ENCODE measurements around the gene OPN3.

OPN3 gene

DNA sequence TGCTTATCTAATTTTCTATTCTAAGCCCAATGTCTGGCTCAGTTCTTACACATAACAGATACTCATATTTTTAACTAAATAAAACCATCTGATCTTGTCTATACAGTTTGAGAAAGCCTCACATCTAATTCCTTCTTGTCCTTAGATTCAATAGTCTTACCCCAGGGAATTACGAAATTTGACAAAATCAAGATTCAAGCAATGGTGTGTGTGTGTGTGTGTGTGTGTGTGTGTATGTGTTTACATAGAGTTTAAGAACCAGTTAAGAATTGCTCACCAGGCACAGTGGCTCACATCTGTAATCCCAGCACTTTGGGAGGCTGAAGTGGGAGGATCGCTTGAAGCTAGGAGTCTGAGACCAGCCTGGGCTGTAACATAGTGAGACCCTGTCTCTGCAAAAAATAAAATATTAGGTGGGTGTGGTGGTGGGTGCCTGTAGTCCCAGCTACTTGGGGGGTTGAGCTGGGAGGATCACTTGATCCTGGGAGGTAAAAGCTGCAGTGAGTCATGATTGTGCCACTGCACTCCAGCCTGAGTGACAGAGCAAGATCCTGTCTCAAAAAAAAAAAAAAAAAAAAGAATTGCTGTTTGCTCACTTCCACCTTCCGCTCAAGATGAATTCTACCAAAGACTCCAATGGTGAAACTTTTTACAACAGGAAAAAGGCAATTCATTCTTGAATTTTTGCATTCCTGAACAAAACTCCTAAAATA, 18.1 kb upstream of the OPN3 start:
- no peak overlapping the region for H3K4me3 ChIP-seq (replicated peaks; ENCODE audit: low read depth, low read length)
- no peak for DNase-seq (ENCODE audit: extremely low read depth, low read depth)
- no peak for TF ChIP-seq CTCF (IDR thresholded peaks at IDR 0.05; ENCODE audit: low read depth, low read length, missing control alignments)

DNA sequence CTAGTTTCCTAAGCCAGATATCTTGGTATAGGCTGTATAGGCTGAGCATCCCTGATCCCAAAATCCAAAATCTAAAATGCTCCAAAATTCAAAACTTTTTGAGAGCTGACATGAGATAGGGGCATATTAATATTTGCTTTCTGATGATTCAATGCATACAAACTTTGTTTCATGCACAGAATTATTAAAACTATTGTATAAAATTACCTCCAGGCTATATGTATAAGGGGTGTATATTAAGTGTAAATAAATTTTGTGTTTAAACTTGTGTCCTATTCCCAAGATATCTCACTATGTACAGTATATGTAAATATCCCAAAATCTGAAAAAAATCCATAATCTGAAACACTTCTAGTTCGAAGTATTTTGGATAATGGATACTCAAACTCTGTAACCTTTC, 14.5 kb upstream of the OPN3 start:
- no peak for DNase-seq (ENCODE audit: extremely low read depth, low read depth)
- no peak for TF ChIP-seq CTCF (IDR thresholded peaks at IDR 0.05; ENCODE audit: low read depth, low read length, missing control alignments)
- H3K4me3 ChIP-seq (replicated peaks; ENCODE audit: low read depth, low read length), result no peak overlapping the region

DNA sequence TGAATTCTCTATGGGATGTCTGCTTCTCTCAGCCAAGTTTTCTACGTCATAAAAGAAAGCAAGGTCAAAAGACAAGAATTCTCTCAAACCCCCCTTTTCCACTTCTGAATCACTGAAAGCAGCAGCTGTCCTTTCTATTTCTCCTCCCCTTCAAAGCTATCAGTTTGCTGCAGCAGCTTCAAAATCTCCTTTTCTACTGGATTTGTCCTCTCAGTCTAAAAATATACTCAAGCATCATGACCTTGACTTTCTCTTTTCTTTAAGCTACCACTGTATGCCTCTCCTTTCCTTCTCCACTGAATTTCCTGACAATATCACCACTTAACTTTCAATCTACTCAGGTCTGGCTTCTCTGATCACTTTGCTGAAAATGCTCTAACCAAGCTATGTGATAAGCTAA, 13.8 kb upstream of the OPN3 start:
- H3K4me3 ChIP-seq (replicated peaks; ENCODE audit: low read depth, low read length), result no peak overlapping the region
- DNase-seq (ENCODE audit: extremely low read depth, low read depth), result no peak
- no peak for TF ChIP-seq CTCF (IDR thresholded peaks at IDR 0.05; ENCODE audit: low read depth, low read length, missing control alignments)

DNA sequence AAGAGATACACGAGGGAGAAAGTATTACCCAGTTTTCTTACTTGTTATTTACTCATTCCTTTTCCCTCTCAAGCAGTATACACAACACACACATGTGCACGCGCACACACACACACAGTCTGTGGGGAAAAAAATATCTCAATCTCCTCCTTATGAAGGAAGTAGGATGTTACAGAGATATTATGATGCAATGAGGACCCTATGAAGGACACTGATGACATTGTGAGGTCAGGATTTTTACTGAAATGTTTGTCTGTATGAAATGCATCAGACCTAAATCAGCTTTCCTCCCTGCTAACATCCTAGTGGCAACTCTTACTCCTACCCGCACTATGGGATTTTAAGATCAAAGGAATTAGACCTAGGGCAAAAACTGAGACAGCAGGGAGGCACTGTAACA, 11.8 kb upstream of the OPN3 start, which contains the start of gene WDR64:
WDR64 (plus strand) TSS at position 270 of the 400 bp plus-strand sequence. CDS start 204 bp downstream, outside the sequence.
- H3K4me3 ChIP-seq (replicated peaks; ENCODE audit: low read depth, low read length), result no peak within 1 kb of the TSS
- DNase-seq (ENCODE audit: extremely low read depth, low read depth), result no peak
- TF ChIP-seq CTCF (IDR thresholded peaks at IDR 0.05; ENCODE audit: low read depth, low read length, missing control alignments), result no peak

DNA sequence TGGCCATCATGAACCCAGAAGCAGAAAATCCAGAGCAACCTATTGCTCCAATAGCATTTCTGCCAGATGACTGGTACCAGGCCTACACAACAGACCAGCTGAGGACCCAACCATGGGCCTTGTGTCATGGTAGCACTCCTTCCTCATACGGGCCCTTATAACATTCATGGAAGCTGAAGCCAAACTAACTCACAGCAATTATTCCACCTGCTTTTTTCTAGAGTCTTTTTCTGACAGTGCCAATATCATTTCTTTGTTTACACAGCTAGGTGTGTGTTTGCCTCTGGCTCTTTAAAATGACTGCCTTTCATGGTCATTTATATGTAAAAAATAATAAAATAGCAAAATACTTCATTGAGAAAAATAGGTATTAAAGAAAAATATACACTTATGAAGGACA, 8.0 kb upstream of the OPN3 start:
- no peak overlapping the region for H3K4me3 ChIP-seq (replicated peaks; ENCODE audit: low read depth, low read length)
- no peak for DNase-seq (ENCODE audit: extremely low read depth, low read depth)
- TF ChIP-seq CTCF (IDR thresholded peaks at IDR 0.05; ENCODE audit: low read depth, low read length, missing control alignments), result no peak

DNA sequence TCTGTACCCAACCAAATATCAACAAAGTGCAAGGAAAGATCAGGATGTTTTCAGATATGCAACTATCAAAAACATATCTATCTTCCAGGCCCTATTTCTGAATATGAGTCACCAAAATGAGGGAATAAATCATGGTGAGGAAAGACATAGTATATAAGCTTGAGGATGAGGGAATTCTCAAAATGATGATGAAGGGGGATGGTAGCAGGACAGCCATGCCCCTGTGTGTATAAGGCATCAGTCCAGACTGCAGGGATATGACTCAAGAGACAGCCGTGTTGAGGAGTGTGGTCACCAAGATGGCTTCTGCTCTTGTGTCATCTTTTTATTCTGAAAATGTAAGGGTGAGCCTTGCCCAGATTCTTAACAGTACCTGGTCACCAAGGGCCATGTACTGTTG, 7.5 kb upstream of the OPN3 start:
- no peak overlapping the region for H3K4me3 ChIP-seq (replicated peaks; ENCODE audit: low read depth, low read length)
- no peak for TF ChIP-seq CTCF (IDR thresholded peaks at IDR 0.05; ENCODE audit: low read depth, low read length, missing control alignments)
- DNase-seq (ENCODE audit: extremely low read depth, low read depth), result no peak

DNA sequence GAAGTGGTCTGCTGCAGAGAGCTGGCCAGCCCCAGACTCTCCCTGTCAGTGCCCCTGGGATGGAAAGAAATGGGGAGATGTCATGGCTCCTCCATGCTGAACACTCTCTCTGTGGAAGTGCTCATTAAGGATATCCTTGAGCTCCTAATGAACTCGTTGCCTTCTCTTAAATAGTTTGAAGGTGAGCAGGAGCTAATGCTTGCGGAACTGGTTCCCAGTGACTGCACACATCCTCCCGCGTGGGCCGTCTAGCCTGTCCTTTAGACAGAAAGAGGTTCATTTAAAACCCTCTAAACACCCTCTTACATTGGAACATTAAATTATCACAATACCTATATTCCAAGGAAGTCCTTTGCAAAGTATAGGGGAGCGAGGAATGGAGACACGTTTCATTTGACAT, 6.0 kb upstream of the OPN3 start:
- no peak overlapping the region for H3K4me3 ChIP-seq (replicated peaks; ENCODE audit: low read depth, low read length)
- no peak for DNase-seq (ENCODE audit: extremely low read depth, low read depth)
- TF ChIP-seq CTCF (IDR thresholded peaks at IDR 0.05; ENCODE audit: low read depth, low read length, missing control alignments), result no peak
